OCI-LY7 (cell line): Measurements from ENCODE around the gene RSAD1. TPM values are rescaled to one million over a fixed set of nuclear protein-coding genes. Genes with fewer than 3 reads are reported as not detected.

ENCODE experiments used
- BruUV-seq: library from RNA; stranded (reverse); fragments of 400-500 nt; replicated peaks from 2 replicates; lab custom pipeline; 2021; lab: Mats Ljungman, UMichigan
- CTCF ChIA-PET: fragments of 300-600 bp; sonication (Branson Sonifier 250); formaldehyde crosslinking; loops from one replicate; lab custom pipeline; 2022; ENCODE audit warnings: antibody characterized with exemption; ENCODE audit not compliant: unreplicated experiment; lab: Charles Lee
- POLR2A ChIA-PET: fragments of 300-600 bp; sonication (Branson Sonifier 250); formaldehyde crosslinking; loops from one replicate; lab custom pipeline; 2022; ENCODE audit warnings: antibody characterized with exemption; lab: Charles Lee
- DNase-seq: peaks from one replicate; pipeline ENCODE4 v3.0.0-alpha.2; 2015; ENCODE audit warnings: low spot score
- H2AFZ ChIP-seq: fragments of 200-600 bp; sonication (generic), shearing (Covaris generic); 2 replicates; pipeline ENCODE4 v1.6.1; 2014; ENCODE audit warnings: mild to moderate bottlenecking, antibody characterized with exemption, low read length, moderate library complexity
- H3K27ac ChIP-seq: fragments of 200-600 bp; sonication (generic); 2 replicates; pipeline ENCODE4 v1.5.1; 2014; ENCODE audit warnings: mixed run types, low read depth, mild to moderate bottlenecking, moderate library complexity, low read length, inconsistent platforms; ENCODE audit not compliant: poor library complexity, severe bottlenecking
- H3K36me3 ChIP-seq: fragments of 200-600 bp; sonication (generic); 2 replicates; pipeline ENCODE4 v1.6.1; 2014; ENCODE audit warnings: mild to moderate bottlenecking, antibody characterized with exemption, low read length, moderate library complexity, mixed read lengths; ENCODE audit not compliant: insufficient read depth
- H3K4me1 ChIP-seq: fragments of 200-600 bp; sonication (generic); 2 replicates; pipeline ENCODE4 v1.5.1; 2014; ENCODE audit warnings: mild to moderate bottlenecking, low read length; ENCODE audit not compliant: insufficient read depth, poor library complexity, severe bottlenecking
- H3K4me2 ChIP-seq: fragments of 200-600 bp; sonication (generic); 2 replicates; pipeline ENCODE4 v1.6.1; 2014; ENCODE audit warnings: mild to moderate bottlenecking, low read length
- H3K4me3 ChIP-seq: fragments of 200-600 bp; sonication (generic); 2 replicates; pipeline ENCODE4 v1.5.1; 2014; ENCODE audit warnings: mild to moderate bottlenecking, low read depth, low read length; ENCODE audit not compliant: poor library complexity, severe bottlenecking
- H3K79me2 ChIP-seq: fragments of 200-600 bp; sonication (generic); 2 replicates; pipeline ENCODE4 v1.6.1; 2016; ENCODE audit warnings: low read depth, mild to moderate bottlenecking, low read length, moderate library complexity, mixed read lengths; ENCODE audit not compliant: insufficient read depth
- H3K9me2 ChIP-seq: fragments of 200-600 bp; sonication (generic); 2 replicates; pipeline ENCODE4 v1.6.1; 2016; ENCODE audit warnings: mild to moderate bottlenecking, low read length, mixed read lengths; ENCODE audit not compliant: insufficient read depth
- H3K9me3 ChIP-seq: fragments of 200-600 bp; sonication (generic); 2 replicates; pipeline ENCODE4 v1.6.1; 2014; ENCODE audit warnings: mild to moderate bottlenecking, mixed run types, low read length, mixed read lengths
- H4K20me1 ChIP-seq: fragments of 200-600 bp; sonication (generic); 2 replicates; pipeline ENCODE4 v1.6.1; 2014; ENCODE audit warnings: mild to moderate bottlenecking, antibody characterized with exemption, low read length, moderate library complexity, mixed read lengths; ENCODE audit not compliant: insufficient read depth
- EZH2phosphoT487 ChIP-seq: fragments of 200-600 bp; sonication (generic); IDR thresholded peaks from 2 replicates; pipeline ENCODE4 v1.6.1; 2018; ENCODE audit warnings: low read depth, borderline replicate concordance, mild to moderate bottlenecking, mixed run types, antibody characterized with exemption, low read length, moderate library complexity, mixed read lengths
- intact Hi-C: fragments of 100-400 bp; cut with micrococcal nuclease; formaldehyde crosslinking; loops from one replicate; pipeline ENCODE4 v1.10.0; 2022; ENCODE audit not compliant: unreplicated experiment
- total RNA-seq, 2 experiments: library from RNA; depleted of rRNA in 1 of 2; stranded (reverse); fragments of >200 nt in 1 of 2; shearing (Covaris generic) in 1 of 2; gene quantifications; 2 replicates each; pipeline ENCODE4 v1.2.3, GENCODE V29; 2014 to 2022
- TF ChIP-seq, protein P1 (sequence below): fragments of 200-600 bp; sonication (generic); conservative IDR thresholded peaks from 2 replicates; pipeline ENCODE4 v1.5.1; 2014; ENCODE audit warnings: mild to moderate bottlenecking, antibody characterized with exemption, low read length, moderate library complexity, mixed read lengths

RSAD1 gene
- total RNA-seq, 2 experiments from 2014 or later, result 22.6 to 27.9 TPM

GRCh38 chr17:50519141-50519834, 40.6 kb downstream of the RSAD1 start:
- no peak for DNase-seq
- no peak overlapping the region for H3K27ac ChIP-seq
- TF ChIP-seq EZH2phosphoT487, result no peak
- TF ChIP-seq, protein P1, sequence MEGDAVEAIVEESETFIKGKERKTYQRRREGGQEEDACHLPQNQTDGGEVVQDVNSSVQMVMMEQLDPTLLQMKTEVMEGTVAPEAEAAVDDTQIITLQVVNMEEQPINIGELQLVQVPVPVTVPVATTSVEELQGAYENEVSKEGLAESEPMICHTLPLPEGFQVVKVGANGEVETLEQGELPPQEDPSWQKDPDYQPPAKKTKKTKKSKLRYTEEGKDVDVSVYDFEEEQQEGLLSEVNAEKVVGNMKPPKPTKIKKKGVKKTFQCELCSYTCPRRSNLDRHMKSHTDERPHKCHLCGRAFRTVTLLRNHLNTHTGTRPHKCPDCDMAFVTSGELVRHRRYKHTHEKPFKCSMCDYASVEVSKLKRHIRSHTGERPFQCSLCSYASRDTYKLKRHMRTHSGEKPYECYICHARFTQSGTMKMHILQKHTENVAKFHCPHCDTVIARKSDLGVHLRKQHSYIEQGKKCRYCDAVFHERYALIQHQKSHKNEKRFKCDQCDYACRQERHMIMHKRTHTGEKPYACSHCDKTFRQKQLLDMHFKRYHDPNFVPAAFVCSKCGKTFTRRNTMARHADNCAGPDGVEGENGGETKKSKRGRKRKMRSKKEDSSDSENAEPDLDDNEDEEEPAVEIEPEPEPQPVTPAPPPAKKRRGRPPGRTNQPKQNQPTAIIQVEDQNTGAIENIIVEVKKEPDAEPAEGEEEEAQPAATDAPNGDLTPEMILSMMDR, result no peak
- H3K9me3 ChIP-seq, result no peaks in the 10 kb centered on the region
- H3K36me3 ChIP-seq, result no peaks in the 10 kb centered on the region
- ChIA-PET CTCF (no interaction called here), POLR2A (no interaction called here)
- H2AFZ ChIP-seq, result no peak overlapping the region
- no peak overlapping the region for H3K4me2 ChIP-seq
- no TSS peak for BruUV-seq
- H3K4me1 ChIP-seq, result no peaks in the 10 kb centered on the region
- H3K79me2 ChIP-seq, result no peaks in the 10 kb centered on the region
- intact Hi-C loops, result no loop called here
- H3K9me2 ChIP-seq, result no peaks in the 10 kb centered on the region
- H4K20me1 ChIP-seq, result no peaks in the 10 kb centered on the region
- H3K4me3 ChIP-seq, result no peak overlapping the region

DNA sequence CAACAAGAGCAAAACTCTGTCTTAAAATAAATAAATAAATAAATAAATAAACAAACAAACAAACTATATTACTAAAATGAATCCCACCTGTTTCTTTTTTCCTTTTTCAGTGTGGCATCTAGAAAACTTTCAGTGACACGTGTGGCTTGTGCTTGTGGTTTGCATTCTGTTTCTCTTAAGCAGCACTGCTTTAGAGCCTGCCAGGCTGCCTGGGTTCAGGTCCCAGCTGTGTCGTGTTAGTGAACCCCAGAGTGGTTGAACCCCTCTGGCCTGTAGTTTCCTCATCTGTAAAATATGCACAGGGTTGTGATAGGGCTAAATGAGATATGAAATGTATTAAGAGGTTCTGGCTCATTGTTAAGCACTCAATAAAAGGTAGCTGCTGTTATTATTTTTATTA, 41.8 kb downstream of the RSAD1 start:
- BruUV-seq, result no TSS peak
- TF ChIP-seq, protein P1, result no peak
- TF ChIP-seq EZH2phosphoT487, result no peak

GRCh38 chr17:50521514-50521913, 42.9 kb downstream of the RSAD1 start:
- no peak for DNase-seq
- H4K20me1 ChIP-seq, result no peaks in the 10 kb centered on the region
- intact Hi-C loops, result no loop called here
- ChIA-PET CTCF (no interaction called here), POLR2A (no interaction called here)
- no peaks in the 10 kb centered on the region for H3K36me3 ChIP-seq
- no peaks in the 10 kb centered on the region for H3K9me3 ChIP-seq
- BruUV-seq, result no TSS peak
- TF ChIP-seq, protein P1, result no peak
- no peak for TF ChIP-seq EZH2phosphoT487
- no peak overlapping the region for H2AFZ ChIP-seq
- H3K27ac ChIP-seq, result no peak overlapping the region
- H3K4me2 ChIP-seq, result no peak overlapping the region
- no peak overlapping the region for H3K4me3 ChIP-seq
- no peaks in the 10 kb centered on the region for H3K9me2 ChIP-seq
- H3K79me2 ChIP-seq, result no peaks in the 10 kb centered on the region
- no peaks in the 10 kb centered on the region for H3K4me1 ChIP-seq

More for the DNA sequence above, 41.8 kb downstream of the RSAD1 start:
- Histone ChIP-seq H3K79me2 (no peaks in the 10 kb centered on the region), H3K9me2 (no peaks in the 10 kb centered on the region), H3K9me3 (no peaks in the 10 kb centered on the region), H4K20me1 (no peaks in the 10 kb centered on the region), H3K27ac (no peak overlapping the region), H3K36me3 (no peaks in the 10 kb centered on the region), H2AFZ (no peak overlapping the region), H3K4me2 (no peak overlapping the region), H3K4me1 (no peaks in the 10 kb centered on the region), H3K4me3 (no peak overlapping the region)
- POLR2A ChIA-PET, result interaction anchor here (0.6 kb wide), 1 partner anchor 163 kb away, joined by 3 read pairs; no protein-coding TSS in a partner anchor
- no peak for DNase-seq
- intact Hi-C loops, result no loop called here
- CTCF ChIA-PET, result no interaction called here
